Spinal cord (tissue), 10 donors: Measurements from ENCODE around the gene PPP1CA. TPM values are rescaled to one million over a fixed set of nuclear protein-coding genes. Genes with fewer than 3 reads are reported as not detected.

ENCODE experiments used
- DNase-seq, 6 donors: peaks; one replicate each; pipeline versions ENCODE4 v3.0.0 to v3.0.0-alpha.2; 2013 to 2015; ENCODE audit warnings: low spot score in 6 of 6, low read depth in 4 of 6
- H3K27ac ChIP-seq: one replicate; pipeline ENCODE4 v1.5.1; 2013; ENCODE audit warnings: low read depth, low read length, control low read depth
- H3K27me3 ChIP-seq: one replicate; pipeline ENCODE4 v1.6.1; 2013; ENCODE audit warnings: low read length; ENCODE audit not compliant: control insufficient read depth, insufficient read depth
- H3K36me3 ChIP-seq: one replicate; pipeline ENCODE4 v1.6.1; 2013; ENCODE audit warnings: low read length; ENCODE audit not compliant: control insufficient read depth, insufficient read depth
- H3K4me1 ChIP-seq: one replicate; pipeline ENCODE4 v1.6.1; 2013; ENCODE audit warnings: low read length; ENCODE audit not compliant: control insufficient read depth, insufficient read depth
- H3K4me3 ChIP-seq: one replicate; pipeline ENCODE4 v1.5.1; 2013; ENCODE audit warnings: low read depth, low read length, control low read depth
- H3K9me3 ChIP-seq: one replicate; pipeline ENCODE4 v1.6.1; 2013; ENCODE audit warnings: low read length; ENCODE audit not compliant: control insufficient read depth, insufficient read depth
- WGBS: methylation state at CpG from one replicate; pipeline ENCODE4 v1.1.5; 2013; ENCODE audit warnings: missing lambda C conversion rate; ENCODE audit not compliant: insufficient coverage; 5-methylcytosine and 5-hydroxymethylcytosine counted together
- polyA plus RNA-seq, 2 donors: library from polyadenylated mRNA; unstranded; fragments of 120-200 nt; gene quantifications; one replicate each; pipeline ENCODE4 v1.2.1, GENCODE V29; 2013; ENCODE audit not compliant: insufficient read length in 2 of 2
- total RNA-seq, 2 donors: library from RNA; depleted of rRNA in 1 of 2; stranded (reverse); fragments of 120-200 nt in 1 of 2; fragments of >200 nt in 1 of 2; gene quantifications; one replicate each; pipeline versions ENCODE4 v1.2.3 to v1.2.4, GENCODE V29; 2013 to 2014
- donor health status: healthy.

PPP1CA gene
- total and polyA plus RNA-seq, 4 donors: 81.2 to 130 (median 117) TPM

DNA sequence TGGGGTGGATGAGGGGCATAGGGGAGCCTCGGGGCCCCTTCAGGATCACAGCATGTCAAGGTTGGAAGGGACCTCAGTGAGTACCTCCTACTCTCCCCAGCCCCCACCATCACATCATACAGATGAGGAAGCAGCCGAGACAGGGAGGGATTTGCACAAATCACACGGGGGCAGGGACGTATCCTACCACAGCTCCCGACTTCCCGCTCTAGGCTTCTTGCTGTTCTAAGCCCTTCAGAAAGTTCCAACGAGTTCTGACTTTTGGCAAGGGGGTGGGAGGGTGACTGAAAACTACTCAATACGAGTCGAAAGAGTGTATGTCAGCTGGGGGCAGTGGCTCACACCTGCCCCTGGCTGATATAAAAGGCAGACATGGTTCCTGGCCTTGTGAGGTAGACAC is 14.6 kb downstream of the PPP1CA start:
- no peaks in the 10 kb centered on the region for H3K9me3 ChIP-seq
- H3K4me3 ChIP-seq: no peak overlapping the region
- DNase-seq: no peak
- no peak overlapping the region for H3K27ac ChIP-seq
- peaks cover 29% of the 10 kb centered on the region for H3K4me1 ChIP-seq
- WGBS: 39% methylated on average over 8 of the region's 9 CpGs
- peaks cover 4% of the 10 kb centered on the region for H3K36me3 ChIP-seq
- no peaks in the 10 kb centered on the region for H3K27me3 ChIP-seq

DNA sequence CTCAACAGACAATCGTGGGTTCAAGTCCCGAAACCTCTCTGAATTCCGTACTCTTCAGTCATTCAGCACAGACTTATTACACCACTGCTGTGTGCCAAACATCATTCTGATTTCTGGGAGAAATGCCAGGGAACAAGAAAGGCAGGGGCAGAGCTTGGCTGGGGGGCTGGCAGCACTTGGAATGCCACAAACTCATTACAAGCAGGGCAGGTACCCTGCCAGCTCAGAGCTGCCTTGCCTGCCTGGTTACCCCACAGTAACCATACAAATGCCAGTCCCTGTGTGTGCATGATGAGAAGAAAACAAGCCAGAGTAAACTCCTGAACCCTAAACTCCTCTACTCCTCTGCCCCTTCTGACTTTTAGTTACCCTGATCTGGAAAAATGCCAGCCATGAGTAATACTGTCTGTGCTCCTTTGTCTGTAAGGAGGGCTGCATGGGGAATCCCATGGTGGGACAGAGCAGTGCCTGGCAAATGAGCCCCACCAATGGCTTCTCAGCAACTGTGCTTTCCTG is 16.7 kb downstream of the PPP1CA start:
- 12% methylated on average over 3 of the region's 3 CpGs for WGBS
- DNase-seq: peak; percentile 35 to 93 (median 60)
- peaks cover 4% of the 10 kb centered on the region for H3K36me3 ChIP-seq
- no peaks in the 10 kb centered on the region for H3K27me3 ChIP-seq
- H3K9me3 ChIP-seq: no peaks in the 10 kb centered on the region
- H3K4me3 ChIP-seq: no peak overlapping the region
- peaks cover 17% of the 10 kb centered on the region for H3K4me1 ChIP-seq
- peak overlapping the region; percentile 37 for H3K27ac ChIP-seq

DNA sequence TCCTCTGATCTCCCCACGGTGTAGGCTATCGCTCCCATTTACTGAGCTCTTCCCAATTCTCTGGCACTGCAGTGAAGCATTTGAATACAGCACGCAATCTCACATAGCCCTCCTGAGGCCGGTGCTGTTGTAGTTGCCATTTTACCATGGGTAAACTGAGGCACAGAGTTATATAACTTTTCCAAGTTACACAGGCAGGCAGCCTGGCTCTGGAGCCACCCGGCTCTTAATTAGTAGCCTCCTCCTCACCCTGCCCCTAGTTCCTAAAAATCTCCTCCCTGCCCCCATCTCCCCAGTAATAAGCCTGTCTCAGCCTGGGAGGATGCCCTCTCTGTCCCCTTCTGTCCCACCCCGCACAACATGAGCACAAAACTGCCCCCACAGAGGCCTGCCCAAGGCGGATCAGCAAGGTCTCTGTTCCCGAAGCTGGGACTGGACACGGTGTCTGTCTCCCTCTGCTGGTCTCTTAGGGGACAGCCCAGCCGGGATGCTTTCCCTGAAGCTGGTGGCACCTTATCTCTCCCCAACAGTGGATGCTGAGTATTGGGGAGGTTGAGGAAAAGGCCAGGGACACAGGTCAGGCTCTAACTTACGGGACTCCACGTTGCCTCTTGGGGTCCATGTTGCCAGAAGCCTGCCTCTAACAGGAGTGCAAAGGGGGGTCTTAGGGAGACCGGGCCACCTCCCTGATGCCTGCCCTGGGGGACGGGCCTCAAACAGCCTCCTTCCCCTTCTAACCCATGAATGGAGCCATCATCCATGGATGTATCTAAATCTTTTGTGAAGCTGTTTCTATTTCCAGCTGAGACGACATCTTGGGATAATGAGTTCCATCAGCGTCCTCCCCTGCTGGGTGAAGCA is 19.2 kb downstream of the PPP1CA start:
- Histone ChIP-seq H3K27me3 (peaks cover 1% of the 10 kb centered on the region), H3K9me3 (no peaks in the 10 kb centered on the region), H3K4me3 (no peak overlapping the region), H3K4me1 (peaks cover 17% of the 10 kb centered on the region), H3K27ac (no peak overlapping the region), H3K36me3 (peaks cover 13% of the 10 kb centered on the region)
- 31% methylated on average over 12 of the region's 16 CpGs for WGBS
- peak in 4 of 6 donors; percentile 50 to 90 (median 73) for DNase-seq

DNA sequence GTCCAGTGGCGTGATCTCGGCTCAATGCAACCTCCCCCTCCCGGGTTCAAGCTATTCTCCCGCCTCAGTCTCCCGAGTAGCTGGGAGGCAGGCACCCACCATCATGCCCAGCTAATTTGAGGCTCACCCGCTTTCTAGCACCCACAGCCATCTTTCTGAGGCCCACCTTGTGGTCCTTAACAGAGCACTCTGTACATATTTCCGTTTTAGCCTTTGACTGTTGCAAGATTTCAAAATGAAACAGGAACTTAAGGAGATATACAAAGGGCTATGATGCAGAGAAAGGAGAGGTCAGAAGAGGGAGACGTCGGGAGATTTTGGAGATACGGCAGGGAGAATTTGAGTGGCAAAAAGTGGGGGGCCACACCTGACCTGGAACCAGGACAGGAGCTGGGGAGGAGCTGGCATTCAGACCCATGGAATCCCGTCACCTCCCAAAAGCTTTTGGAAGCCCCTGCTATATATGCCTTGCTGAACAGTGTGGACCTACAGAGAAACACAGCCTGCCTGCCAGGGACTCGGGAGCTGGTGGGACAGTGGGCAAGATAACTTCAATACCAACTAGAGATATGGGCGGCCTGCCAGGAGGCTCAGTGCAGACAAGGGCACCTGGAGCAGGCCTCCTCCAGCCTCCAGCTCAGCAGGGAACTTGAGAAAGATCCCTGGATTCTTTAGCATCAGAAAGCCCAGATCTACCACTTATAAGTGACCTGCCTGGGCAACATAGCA is 20.2 kb downstream of the PPP1CA start:
- Histone ChIP-seq H3K27ac (no peak overlapping the region), H3K4me1 (peaks cover 18% of the 10 kb centered on the region), H3K4me3 (no peak overlapping the region), H3K27me3 (peaks cover 7% of the 10 kb centered on the region), H3K36me3 (peaks cover 14% of the 10 kb centered on the region), H3K9me3 (no peaks in the 10 kb centered on the region)
- no peak for DNase-seq
- WGBS: 76% methylated on average over 13 of the region's 13 CpGs

DNA sequence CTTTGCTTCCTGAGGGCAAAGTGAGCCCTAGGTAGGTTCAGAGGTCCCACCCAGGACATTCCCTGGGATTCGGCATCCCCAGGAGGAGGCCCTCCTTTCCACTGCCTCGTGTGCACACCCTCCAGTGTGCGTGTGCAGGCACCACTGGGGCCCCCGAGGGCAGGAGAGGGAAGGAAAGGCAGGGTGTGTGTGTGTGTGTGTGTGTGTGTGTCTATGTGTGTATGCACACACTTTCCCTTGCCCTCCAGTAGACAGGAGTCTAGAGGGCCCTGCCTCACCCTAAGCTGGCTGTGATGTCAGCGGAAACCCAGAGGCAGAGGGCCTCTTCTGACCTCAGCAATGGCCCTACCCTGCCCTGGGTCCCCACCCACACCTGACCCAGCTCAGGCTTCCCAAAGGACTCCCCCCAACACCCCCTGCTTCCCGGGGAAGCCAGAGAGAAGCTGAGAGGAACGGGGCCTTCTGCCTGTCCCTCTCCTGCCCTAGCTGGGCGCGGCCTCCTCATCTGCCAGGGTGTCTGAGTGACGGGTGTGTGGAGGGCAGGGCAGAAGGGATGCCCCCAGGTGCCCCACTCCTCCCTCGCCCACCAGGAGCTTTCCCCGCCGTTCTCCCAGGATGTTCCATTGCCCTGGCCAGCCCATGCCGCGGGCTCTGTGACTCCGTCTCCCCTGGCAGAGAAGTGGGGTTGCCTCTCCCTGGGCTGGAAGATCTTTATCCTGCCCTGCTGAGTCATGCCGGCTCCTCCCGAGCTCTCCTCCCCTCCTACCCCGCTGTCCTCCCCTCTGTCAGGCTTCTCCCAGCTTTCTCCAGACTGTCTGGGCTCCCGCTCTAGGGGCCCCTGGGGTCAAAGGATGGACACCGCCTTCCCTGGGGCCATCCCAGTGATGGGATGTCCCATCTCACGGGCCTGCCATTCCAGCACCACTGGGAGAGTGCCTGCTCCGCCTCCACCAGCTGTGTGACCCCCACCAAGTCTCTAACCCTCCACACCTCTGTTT is 22.3 kb downstream of the PPP1CA start:
- H3K4me1 ChIP-seq: peaks cover 25% of the 10 kb centered on the region
- no peak overlapping the region for H3K27ac ChIP-seq
- no peak overlapping the region for H3K4me3 ChIP-seq
- peaks cover 24% of the 10 kb centered on the region for H3K27me3 ChIP-seq
- 74% methylated on average over 18 of the region's 23 CpGs for WGBS
- H3K9me3 ChIP-seq: no peaks in the 10 kb centered on the region
- no peak for DNase-seq
- H3K36me3 ChIP-seq: peaks cover 14% of the 10 kb centered on the region

DNA sequence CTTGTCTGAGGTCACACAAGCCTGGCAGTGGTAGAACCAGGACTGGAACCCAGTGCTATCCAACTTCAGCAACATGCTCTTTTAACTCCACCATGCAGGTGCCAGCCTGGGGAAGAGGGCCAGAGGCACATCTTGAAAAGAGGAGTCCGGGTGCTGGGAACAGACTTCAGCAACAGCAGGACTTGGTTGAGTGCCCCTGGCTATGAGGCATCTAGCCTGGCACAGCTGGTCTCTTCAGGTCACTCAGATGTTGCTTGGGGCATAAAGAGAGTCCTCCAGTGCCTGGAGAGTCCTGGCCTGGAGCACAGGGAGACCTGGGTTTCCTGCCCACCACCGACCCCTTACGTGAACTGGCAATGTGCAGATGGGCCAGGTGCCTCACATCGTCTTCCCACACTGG is 23.1 kb downstream of the PPP1CA start:
- H3K36me3 ChIP-seq: peaks cover 14% of the 10 kb centered on the region
- no peak for DNase-seq
- H3K4me3 ChIP-seq: no peak overlapping the region
- 91% methylated on average over 4 of the region's 4 CpGs for WGBS
- H3K27ac ChIP-seq: no peak overlapping the region
- H3K4me1 ChIP-seq: peaks cover 33% of the 10 kb centered on the region
- peaks cover 32% of the 10 kb centered on the region for H3K27me3 ChIP-seq
- no peaks in the 10 kb centered on the region for H3K9me3 ChIP-seq

DNA sequence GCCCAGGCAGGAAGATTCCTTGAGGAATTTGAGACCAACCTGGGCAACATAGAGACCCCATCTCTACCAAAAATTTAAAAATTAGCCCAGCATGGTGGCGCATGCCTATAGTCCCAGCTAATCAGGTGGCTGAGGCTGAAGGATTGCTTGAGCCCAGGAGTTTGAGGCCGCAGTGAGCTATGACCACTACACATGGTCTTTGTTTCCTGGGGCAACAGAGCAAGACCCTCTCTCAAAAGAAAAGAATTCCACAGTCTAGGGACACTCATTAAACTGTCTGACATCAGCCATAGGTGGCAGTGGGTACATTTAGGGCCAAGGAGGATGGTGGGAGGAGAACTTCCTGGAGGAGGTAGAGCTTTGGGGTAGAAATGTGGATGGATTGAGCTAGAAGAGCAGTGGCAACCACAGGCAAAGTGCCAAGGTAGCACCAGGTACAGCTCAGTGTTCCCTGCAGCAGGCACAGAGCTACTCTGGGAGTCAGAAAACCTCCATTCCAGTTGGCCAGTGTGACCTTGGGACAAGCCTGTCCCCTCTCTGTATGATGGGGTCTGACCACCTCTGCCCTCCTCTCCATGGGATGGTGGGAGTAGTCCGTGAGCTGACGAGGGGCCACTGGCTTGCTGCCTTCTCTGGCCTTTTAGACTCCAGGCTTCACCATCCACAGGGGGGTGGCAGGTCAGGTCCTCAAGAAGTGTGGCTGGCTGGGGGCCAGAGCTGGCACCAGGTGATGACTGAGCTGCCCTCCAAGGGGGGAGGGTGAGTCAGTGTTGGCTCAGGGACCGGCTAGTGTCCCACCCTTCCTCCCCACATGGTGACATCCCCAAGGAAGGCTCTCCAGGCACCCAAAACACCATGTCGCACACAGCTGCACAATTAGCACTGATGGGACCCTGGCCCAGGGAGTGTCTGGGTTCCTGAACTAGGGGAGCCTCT is 24.5 kb downstream of the PPP1CA start:
- 82% methylated on average over 2 of the region's 6 CpGs for WGBS

DNA sequence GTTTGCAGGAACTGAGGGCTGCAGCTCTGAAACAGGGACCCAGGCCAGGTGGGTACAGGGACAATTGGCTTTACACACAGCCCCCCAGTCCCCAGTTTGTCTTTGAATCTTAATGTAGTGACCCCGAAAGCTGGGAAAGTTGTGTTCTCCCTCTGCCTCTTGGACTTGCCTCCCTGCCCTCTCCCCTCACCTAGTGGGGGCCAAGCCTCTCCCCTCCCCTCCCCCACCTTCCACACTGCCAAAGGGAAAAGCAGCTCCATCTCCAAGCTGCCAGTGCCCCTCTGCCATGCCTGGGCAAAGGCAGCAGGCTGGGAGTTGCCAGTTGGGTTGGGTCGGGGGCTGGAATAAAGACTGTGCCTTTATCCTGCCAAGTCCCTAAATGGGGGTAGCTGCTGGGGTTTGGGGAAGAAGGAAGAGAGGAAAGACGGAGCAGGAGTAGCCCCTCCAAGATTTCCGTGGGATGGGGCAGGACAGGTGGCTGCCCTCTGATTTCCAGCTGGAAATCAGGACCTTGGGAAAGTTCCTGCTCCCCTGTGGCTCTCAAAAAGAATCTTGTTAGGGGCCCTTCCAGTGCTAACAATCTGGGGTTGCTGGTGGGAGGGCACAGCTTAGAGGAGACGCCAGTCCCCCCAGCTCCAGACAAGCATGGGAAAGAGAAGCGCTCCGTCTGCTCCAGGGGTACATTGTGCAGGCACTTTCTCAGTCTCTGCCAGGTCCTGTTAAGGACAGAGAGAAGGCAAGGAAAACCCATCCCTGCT is 25.4 kb downstream of the PPP1CA start:
- WGBS: 38% methylated on average over 6 of the region's 7 CpGs
- Histone ChIP-seq H3K4me3 (no peak overlapping the region), H3K27me3 (peaks cover 41% of the 10 kb centered on the region), H3K4me1 (peaks cover 40% of the 10 kb centered on the region), H3K9me3 (no peaks in the 10 kb centered on the region), H3K36me3 (peaks cover 14% of the 10 kb centered on the region), H3K27ac (no peak overlapping the region)
- peak in 1 of 6 donors; percentile 69 for DNase-seq

More for the DNA sequence above, 24.5 kb downstream of the PPP1CA start:
- H3K9me3 ChIP-seq: no peaks in the 10 kb centered on the region
- peaks cover 31% of the 10 kb centered on the region for H3K4me1 ChIP-seq
- H3K36me3 ChIP-seq: peaks cover 14% of the 10 kb centered on the region
- H3K27me3 ChIP-seq: peaks cover 34% of the 10 kb centered on the region
- H3K27ac ChIP-seq: no peak overlapping the region
- DNase-seq: no peak
- H3K4me3 ChIP-seq: no peak overlapping the region
